Measurements from ENCODE around the gene PIP5K1A. TPM values are rescaled to one million over a fixed set of nuclear protein-coding genes. Genes with fewer than 3 reads are reported as not detected.
"Not testable (repeated sequence)": the region's sequence is repeated elsewhere in the genome, so short reads cannot be mapped to it uniquely, and the experiment has no call there.

The PIP5K1A gene
- total and polyA plus RNA-seq, 8 donors = 51.2 to 73.3 (median 67.2) TPM

GRCh38 chr1:151197863-151198253 lies 494 bp upstream of the PIP5K1A start:
- H3K9me3 ChIP-seq = no peaks in the 10 kb centered on the region
- intact Hi-C loops (cut with DNase I) = loop anchor here in 1 of 2 donors (10.0 kb wide), 1 partner anchor 57 kb away; the partner anchor contains the start of gene PSMD4
- TF ChIP-seq CTCF (IDR thresholded peaks at IDR 0.05) = no peak
- H3K27ac ChIP-seq = peak overlapping the region; percentile 87 to 95
- H3K36me3 ChIP-seq = peaks cover 0 to 6% of the 10 kb centered on the region in 2 donors
- DNase-seq = no peak
- peak overlapping the region; percentile 67 to 71 for H3K4me3 ChIP-seq
- H3K4me1 ChIP-seq = peaks cover 3 to 44% of the 10 kb centered on the region in 2 donors
- H3K27me3 ChIP-seq = no peaks in the 10 kb centered on the region
- ATAC-seq = peak; percentile 0

GRCh38 chr1:151199873-151200581 lies 1.7 kb downstream of the PIP5K1A start:
- Histone ChIP-seq H3K36me3 (peaks cover 0 to 20% of the 10 kb centered on the region in 2 donors), H3K9me3 (no peaks in the 10 kb centered on the region), H3K27me3 (no peaks in the 10 kb centered on the region), H3K27ac (peak overlapping the region; percentile 87 to 95), H3K4me1 (peaks cover 3 to 49% of the 10 kb centered on the region in 2 donors), H3K4me3 (peak overlapping the region; percentile 67 to 71)
- intact Hi-C loops (cut with DNase I) = loop anchor here in 1 of 2 donors (10.0 kb wide), 1 partner anchor 55 kb away; the partner anchor contains the start of gene PSMD4
- ATAC-seq (peak; percentile 4), DNase-seq (peak in 1 of 4 donors; percentile 36)
- no peak for TF ChIP-seq CTCF (IDR thresholded peaks at IDR 0.05)

GRCh38 chr1:151205381-151205965 lies 7.1 kb downstream of the PIP5K1A start:
- peaks cover 0 to 63% of the 10 kb centered on the region in 2 donors for H3K36me3 ChIP-seq

GRCh38 chr1:151210830-151211229 lies 12.5 kb downstream of the PIP5K1A start:
- H3K4me3 ChIP-seq = no peak overlapping the region
- H3K4me1 ChIP-seq = no peaks in the 10 kb centered on the region
- ATAC-seq (no peak), DNase-seq (no peak)
- H3K9me3 ChIP-seq = no peaks in the 10 kb centered on the region
- intact Hi-C loops (cut with DNase I) = no loop called here
- TF ChIP-seq CTCF (IDR thresholded peaks at IDR 0.05) = no peak
- peaks cover 0 to 71% of the 10 kb centered on the region in 2 donors for H3K36me3 ChIP-seq
- no peak overlapping the region for H3K27ac ChIP-seq
- no peaks in the 10 kb centered on the region for H3K27me3 ChIP-seq

More at GRCh38 chr1:151205381-151205965, 7.1 kb downstream of the PIP5K1A start:
- peaks cover 0 to 28% of the 10 kb centered on the region in 2 donors for H3K4me1 ChIP-seq
- H3K27me3 ChIP-seq; intact Hi-C loops (cut with DNase I); ATAC-seq; DNase-seq; H3K27ac ChIP-seq; H3K9me3 ChIP-seq; H3K4me3 ChIP-seq: not testable (repeated sequence)

- no peak overlapping the region for H3K4me3 ChIP-seq
- intact Hi-C loops (cut with DNase I) = no loop called here
- no peaks in the 10 kb centered on the region for H3K27me3 ChIP-seq
- no peak overlapping the region for H3K27ac ChIP-seq
- DNase-seq (no peak), ATAC-seq (no peak)
- H3K4me1 ChIP-seq = no peaks in the 10 kb centered on the region
- no peak for TF ChIP-seq CTCF (IDR thresholded peaks at IDR 0.05)
- H3K9me3 ChIP-seq = no peaks in the 10 kb centered on the region
- peaks cover 0 to 62% of the 10 kb centered on the region in 2 donors for H3K36me3 ChIP-seq
Observed at GRCh38 chr1:151211972-151212705, 13.8 kb downstream of the PIP5K1A start.
